HG03442 (cell line): Measurements from ENCODE around the gene SLC10A7.
A peak's percentile ranks its signal among the peaks of the same experiment; 100 is the strongest.

Source experiments
- ATAC-seq: cut with Tn5 transposase; IDR thresholded peaks from one replicate; pipeline ENCODE4 v1.9.1; 2021; ENCODE audit warnings: mild to moderate bottlenecking, moderate library complexity; ENCODE audit not compliant: unreplicated experiment

SLC10A7 gene

GRCh38 chr4:146267826-146268225, 253.9 kb downstream of the SLC10A7 start:
- no peak for ATAC-seq

GRCh38 chr4:146265950-146266490, 255.7 kb downstream of the SLC10A7 start:
- no peak for ATAC-seq

DNA sequence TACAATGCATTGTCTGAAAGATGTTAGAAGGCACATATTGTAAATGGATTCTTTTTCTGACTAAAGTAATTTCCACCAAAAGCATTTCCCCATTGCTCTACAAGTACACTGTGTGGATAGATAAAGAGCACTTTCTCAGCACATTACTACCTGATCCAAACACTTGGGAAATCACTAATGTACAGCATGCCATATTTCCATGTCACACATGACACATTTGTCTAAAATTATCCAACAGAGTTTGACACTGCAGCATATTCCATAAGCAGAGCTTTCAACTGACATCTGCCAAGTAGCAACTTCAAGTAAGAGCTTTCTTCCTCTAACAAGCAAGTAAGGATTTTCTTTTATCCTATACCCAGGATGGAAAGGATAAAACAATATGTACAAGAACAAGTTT, 257.9 kb downstream of the SLC10A7 start:
- no peak for ATAC-seq

DNA sequence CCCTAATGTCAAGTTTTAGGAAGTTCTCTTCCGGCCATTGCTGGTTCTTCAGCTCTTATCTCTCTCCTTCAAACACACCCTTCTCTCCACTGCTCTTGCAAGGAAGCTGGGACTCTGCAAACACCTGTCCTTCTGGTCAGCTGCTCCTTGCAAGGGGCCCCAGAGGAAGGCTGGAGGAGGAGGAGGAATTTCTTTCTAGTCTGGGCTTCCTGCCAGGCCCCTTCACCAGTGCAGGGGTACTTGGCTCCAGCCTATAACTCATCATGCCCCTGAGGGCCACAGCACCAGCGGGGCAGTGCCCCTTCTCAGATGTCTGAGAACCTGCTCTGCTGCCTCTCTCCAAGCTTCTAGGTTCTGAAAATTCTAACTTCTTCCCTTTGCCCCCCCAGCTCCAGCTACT, 260.7 kb downstream of the SLC10A7 start:
- ATAC-seq = no peak

DNA sequence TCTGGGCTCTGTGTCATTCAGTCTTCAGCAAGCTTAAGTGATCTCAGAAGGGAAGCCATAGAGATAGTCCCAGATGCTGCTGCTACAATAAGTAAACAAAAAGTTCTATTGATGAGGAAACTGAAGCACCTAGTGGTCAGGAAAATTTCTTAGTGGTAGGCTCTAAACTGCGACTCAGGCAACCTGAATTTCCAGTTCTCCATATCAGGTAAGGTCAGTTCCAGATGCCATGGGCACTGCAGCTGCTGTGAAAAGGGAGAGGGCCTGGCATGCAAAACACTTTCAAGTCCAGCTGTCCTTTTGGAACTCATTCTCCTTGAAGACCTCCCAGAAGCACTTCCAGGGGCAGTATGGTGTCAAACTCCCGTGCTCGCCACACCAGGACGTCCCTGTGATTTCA, 261.2 kb downstream of the SLC10A7 start:
- no peak for ATAC-seq

DNA sequence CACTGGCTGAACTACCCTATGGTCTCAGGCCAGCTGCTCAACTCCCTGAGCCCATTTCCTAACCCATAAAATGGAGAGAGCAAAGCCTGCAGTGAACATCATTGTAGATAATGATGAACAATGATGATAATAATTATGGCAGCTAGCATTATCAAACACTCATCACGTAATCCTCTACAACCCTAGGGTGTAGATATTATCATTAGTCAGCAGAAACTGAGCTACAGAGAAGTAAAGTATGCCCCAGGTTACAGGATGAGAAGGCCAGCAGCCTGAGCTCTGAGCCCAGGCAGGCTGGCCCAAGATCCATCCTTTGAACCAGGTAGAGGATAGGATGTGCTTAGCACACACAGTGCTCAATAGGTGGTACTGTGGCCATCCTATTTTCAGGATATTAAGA, 264.2 kb downstream of the SLC10A7 start:
- ATAC-seq = no peak

DNA sequence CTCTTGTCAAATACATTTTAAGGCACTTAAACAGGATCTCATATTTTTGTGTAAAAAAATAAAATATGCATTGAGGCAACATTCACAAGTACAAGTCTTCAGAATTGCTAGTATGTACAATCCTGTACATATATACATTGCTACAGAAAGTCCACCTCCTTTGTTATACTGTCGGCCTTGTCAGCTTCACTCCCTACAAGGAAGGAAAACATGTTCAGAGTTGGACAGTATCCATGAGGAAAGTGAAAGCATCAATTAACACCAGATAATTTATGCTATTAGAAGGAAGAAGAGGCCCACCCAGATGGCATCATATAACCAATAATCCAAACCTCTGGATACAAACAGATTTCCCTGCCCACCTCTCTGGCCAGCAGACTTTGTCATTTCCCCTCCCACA, 265.4 kb downstream of the SLC10A7 start:
- ATAC-seq = no peak

GRCh38 chr4:146255874-146256273, 265.9 kb downstream of the SLC10A7 start:
- ATAC-seq = no peak

GRCh38 chr4:146255463-146255862, 266.3 kb downstream of the SLC10A7 start:
- no peak for ATAC-seq

DNA sequence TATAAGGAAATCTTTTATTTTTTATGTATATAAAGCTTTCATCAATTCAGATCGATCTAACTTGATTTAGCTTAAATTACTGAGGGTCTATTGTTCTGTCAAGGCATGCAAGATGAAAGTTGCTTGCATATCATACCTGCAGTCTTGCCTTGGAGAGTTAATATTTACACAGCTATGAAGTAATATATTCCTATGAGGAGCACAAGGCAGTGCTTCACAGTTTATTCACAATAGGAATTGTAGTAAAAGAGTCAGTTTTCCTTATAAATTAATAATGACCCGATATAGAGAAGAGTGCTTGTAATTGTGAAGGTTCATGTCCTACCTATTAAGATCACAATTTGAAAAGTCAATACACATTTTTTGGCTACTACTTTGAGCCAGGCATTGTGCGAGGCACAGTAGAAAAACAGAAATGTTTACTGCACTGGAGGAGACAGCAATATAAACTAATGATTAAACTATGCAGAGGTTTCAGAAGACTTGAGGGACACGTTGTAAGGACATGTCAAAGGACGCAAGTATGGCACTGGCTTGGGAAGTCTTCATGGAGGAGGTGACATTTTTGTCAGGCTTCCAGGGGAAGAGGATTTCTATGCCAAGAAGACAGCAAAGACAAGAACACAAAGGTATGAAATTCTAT, 268.6 kb downstream of the SLC10A7 start:
- no peak for ATAC-seq

DNA sequence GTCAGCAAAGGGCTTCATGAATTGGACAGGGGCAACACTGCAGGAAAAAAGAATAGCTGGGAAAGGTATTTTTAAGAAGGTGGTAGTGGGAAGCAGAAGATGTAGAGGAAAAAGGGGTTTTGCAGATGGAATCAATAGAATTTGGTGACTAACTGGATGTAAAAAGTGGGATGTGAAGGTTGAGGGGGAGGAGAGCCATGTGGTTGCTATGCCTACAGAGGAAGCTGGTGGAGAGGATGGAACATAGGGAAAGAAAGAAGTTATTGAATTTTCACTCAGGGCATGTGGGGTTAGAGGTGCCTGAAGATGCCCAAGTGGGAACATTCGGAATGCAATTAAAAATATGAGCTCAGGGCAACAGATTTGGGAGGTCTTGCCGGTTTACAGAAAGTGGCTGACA, 274.4 kb downstream of the SLC10A7 start:
- no peak for ATAC-seq

DNA sequence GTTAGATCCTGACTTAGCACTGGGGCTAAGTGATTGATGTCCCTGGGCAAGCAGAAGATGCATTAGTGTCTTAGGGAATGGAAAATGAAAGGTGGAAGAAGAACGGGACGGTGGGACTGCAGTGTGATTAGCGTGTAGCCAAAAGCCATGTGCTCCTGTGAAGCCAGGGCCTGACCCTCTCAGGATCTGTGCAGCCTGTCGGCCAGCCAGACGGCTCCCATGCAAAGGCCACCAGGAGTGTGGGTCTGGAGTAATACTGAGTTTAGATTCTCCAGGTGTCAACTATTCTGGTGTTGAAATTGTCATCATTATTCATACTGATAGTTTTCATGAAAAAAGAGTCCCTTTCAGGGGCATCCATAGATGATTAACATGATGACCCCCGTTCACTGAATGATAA, 275.4 kb downstream of the SLC10A7 start:
- ATAC-seq = no peak

- ATAC-seq = no peak
Measured at GRCh38 chr4:146245850-146246249, 275.9 kb downstream of the SLC10A7 start.

DNA sequence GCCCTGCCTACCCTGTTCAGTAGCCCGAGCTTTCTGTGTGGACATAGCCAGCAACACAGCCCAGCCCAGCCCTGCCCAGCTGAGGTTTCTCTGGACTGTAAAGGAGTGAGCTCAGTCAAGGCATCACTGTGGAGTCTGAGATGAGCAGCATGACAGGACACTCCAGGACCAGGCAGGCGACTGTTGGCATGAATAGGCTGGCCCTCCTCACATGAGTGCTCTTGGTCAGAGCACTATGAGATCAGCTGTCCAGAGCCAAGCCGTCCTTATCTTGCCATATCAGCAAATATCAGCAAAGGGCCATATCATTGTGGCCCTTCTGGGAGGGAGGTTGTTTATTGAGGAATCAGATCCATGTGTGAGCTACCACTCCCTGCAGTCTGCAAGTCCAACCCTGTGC, 276.5 kb downstream of the SLC10A7 start:
- no peak for ATAC-seq

DNA sequence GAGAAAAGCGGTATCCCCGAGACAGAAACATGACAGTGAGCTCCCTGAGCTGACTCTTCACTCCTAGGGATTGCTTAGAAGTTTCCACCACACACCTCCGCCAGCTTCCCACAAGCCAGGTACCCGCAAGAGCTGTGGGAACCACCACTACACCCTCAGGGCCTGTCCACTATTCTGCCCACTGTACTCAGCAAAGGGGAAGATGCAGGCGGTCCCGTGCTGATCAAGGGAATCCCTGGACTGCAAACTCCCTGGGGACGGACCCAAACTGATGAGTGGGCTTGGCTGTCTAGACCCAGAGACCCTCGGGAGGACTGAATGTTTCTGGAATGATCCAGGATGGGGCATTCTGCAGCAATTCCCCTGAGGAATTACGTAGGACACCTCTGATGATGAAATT, 277.2 kb downstream of the SLC10A7 start:
- ATAC-seq = no peak

- no peak for ATAC-seq
Measured at GRCh38 chr4:146243883-146244277, 277.9 kb downstream of the SLC10A7 start.

GRCh38 chr4:146243141-146243882, 278.4 kb downstream of the SLC10A7 start:
- ATAC-seq = peak; percentile 94

GRCh38 chr4:146238107-146238506, 283.6 kb downstream of the SLC10A7 start:
- no peak for ATAC-seq

DNA sequence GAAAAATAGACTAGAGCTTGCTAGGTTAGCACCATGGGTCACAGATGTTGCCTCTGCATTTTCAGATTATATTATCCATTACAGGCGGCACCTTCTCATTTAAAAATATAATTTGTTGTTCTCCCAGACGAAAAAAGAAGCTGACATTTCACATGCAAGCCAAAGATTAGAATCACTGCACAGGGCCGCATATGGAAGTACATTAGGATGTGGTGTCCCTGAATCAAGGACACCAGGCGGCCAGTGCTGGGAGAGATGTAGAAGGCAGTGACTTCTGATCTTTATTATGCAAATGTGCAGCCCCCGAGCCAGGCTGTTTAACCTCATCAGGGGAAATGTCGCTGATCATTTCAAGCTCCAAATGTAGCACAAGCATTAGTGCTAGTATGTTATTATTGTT, 284.6 kb downstream of the SLC10A7 start:
- no peak for ATAC-seq

DNA sequence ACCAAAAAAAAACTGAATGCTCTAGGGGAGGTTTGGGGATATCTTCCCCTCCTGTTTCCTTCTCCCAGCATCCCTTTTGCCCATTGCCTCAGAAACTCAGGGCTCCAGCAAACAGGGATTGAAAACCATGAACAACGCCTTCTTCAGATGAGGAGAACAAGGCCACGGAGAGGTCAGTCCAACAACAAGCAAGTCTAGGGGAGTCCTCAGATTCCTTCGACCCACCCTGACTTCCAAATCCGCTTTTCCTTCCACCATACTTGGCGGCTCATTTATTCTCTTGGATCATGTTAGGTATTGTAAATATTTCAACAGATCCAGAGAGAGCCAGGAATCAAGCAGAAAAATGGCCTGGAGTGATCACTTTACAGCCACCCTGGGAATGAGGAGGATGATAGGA, 285.5 kb downstream of the SLC10A7 start:
- ATAC-seq = no peak

DNA sequence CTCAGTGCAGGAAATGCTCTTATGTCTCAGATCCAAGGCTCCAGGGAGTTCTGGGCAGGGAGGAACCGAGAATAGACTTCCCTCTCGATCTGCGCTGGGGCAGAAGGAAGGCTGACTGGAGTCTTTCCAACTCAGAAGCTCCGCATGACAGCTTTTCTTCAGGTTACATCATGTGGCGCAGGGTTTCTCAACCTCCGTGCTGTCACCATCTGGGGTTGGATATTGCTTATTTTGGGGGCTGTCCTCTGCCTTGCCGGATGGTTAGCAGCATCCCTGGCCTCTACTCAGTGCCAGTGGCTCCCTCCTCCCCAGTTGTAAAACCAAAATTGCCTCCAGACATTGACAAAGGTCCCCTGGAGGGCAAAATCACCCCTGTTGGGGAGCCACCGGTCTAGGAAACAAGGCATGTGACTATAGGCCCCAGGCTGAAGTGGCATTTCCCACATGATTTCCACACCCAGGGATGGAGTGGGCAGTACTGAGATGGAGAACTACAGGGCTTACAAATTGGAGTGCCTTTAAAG, 286.0 kb downstream of the SLC10A7 start:
- no peak for ATAC-seq

DNA sequence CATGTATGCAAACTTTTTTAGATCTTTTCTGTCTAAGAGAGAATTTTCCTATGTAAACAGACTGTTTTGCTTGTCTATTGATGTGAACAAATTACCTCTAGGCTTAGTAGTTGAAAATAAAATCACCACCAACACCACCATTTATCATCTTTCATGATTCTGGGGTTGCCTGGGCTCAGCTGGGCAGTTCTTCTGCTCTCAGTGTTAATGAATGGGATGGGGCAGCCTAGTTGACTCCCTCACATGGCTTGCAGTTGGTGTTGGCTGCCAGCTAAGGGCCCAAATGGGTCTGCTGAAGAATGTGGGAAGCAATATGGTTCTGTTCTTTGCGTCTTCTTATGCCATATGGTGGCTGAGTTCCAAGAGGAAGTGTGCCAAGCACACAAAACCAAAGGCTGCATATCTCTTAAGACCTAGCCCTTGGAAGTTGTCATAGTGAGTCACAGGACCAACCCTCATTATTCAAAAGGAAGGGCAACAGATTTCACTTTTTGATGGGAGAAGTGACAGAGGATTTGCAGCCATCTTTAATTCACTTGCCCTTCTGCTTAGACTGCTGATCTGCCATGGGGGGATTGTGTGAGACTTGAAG, 289.5 kb downstream of the SLC10A7 start:
- no peak for ATAC-seq
